Prostate gland (tissue), 2 donors: ENCODE data around the gene ANKRD13A. TPM values are rescaled to one million over a fixed set of nuclear protein-coding genes. Genes with fewer than 3 reads are reported as not detected.

Source experiments
- DNase-seq: peaks from one replicate; pipeline ENCODE4 v3.0.0-alpha.2; 2019; ENCODE audit warnings: low spot score
- H3K27ac ChIP-seq, 2 donors: fragments of 200-600 bp; sonication (generic); 2 replicates each; pipeline ENCODE4 v1.5.1; 2017 to 2019
- H3K27me3 ChIP-seq: fragments of 200-600 bp; sonication (generic); replicated peaks from 2 replicates; pipeline ENCODE4 v1.5.1; 2019; ENCODE audit not compliant: insufficient read depth
- H3K36me3 ChIP-seq, 2 donors: fragments of 200-600 bp; sonication (generic); 1 replicate in 1 of 2; 2 replicates in 1 of 2; pipeline versions ENCODE4 v1.5.1 to v1.8.1; 2017 to 2019
- H3K4me1 ChIP-seq: fragments of 200-600 bp; sonication (generic); replicated peaks from 2 replicates; pipeline ENCODE4 v1.5.1; 2019
- H3K4me3 ChIP-seq, 2 donors: fragments of 200-600 bp; sonication (generic); 2 replicates each; pipeline ENCODE4 v1.5.1; 2017 to 2019
- H3K9me3 ChIP-seq: fragments of 200-600 bp; sonication (generic); 2 replicates; pipeline ENCODE4 v1.5.1; 2017
- POLR2A ChIP-seq: fragments of 450-650 bp; IDR thresholded peaks from one replicate; pipeline ENCODE4 v1.6.1; 2016; ENCODE audit warnings: antibody characterized with exemption, mild to moderate bottlenecking
- POLR2AphosphoS5 ChIP-seq: sonication (generic); formaldehyde crosslinking; IDR thresholded peaks from one replicate; pipeline ENCODE4 v1.6.1; 2017; ENCODE audit warnings: antibody characterized with exemption
- WGBS: methylation state at CpG from one replicate; pipeline ENCODE4 v1.1.5; 2018; 5-methylcytosine and 5-hydroxymethylcytosine counted together
- intact Hi-C: fragments of 100-400 bp; cut with DNase I; formaldehyde crosslinking; loops from one replicate; pipeline ENCODE4 v1.14.2; 2022
- total RNA-seq, 2 donors: library from RNA; depleted of rRNA; stranded (reverse); fragments of >200 nt; gene quantifications; one replicate each; pipeline ENCODE4 v1.1.0, GENCODE V29; 2016
- TF ChIP-seq, protein P1 (sequence below), 4 experiments: fragments of 200-600 bp in 2 of 4; fragments of 450-650 bp in 2 of 4; sonication (generic) in 2 of 4; IDR thresholded peaks; 1 replicate in 3 of 4; 2 replicates in 1 of 4; pipeline ENCODE4 v1.5.1; 2016 to 2019; ENCODE audit warnings: antibody characterized with exemption in 4 of 4, mild to moderate bottlenecking in 2 of 4, moderate library complexity in 2 of 4

ANKRD13A gene
- total RNA-seq, 2 donors from 2014 or later, result 76.1 to 87.4 TPM

DNA sequence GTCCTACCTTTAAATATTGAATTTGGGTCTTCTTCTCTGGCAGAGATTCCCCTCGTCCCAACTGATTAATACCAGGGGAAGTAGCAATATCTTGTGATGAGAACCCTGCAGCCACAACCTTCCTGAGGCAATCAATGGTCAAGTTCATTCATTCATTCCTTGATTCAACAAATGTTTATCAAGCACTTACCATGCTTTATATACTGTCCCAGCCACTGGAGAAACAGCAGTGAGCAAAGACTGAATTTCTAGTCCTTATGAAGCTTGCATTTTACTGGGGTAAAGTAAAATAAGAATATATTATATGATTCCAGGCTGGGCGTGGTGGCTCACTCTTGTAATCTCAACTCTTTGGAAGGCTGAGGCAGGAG is 2.8 kb upstream of the ANKRD13A start:
- no peak for TF ChIP-seq POLR2AphosphoS5
- TF ChIP-seq POLR2A, result no peak
- TF ChIP-seq, protein P1, sequence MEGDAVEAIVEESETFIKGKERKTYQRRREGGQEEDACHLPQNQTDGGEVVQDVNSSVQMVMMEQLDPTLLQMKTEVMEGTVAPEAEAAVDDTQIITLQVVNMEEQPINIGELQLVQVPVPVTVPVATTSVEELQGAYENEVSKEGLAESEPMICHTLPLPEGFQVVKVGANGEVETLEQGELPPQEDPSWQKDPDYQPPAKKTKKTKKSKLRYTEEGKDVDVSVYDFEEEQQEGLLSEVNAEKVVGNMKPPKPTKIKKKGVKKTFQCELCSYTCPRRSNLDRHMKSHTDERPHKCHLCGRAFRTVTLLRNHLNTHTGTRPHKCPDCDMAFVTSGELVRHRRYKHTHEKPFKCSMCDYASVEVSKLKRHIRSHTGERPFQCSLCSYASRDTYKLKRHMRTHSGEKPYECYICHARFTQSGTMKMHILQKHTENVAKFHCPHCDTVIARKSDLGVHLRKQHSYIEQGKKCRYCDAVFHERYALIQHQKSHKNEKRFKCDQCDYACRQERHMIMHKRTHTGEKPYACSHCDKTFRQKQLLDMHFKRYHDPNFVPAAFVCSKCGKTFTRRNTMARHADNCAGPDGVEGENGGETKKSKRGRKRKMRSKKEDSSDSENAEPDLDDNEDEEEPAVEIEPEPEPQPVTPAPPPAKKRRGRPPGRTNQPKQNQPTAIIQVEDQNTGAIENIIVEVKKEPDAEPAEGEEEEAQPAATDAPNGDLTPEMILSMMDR (IDR thresholded peaks at IDR 0.05), result no peak
- H3K36me3 ChIP-seq, result no peaks in the 10 kb centered on the region
- intact Hi-C loops, result loop anchor here (5.0 kb wide), 2 partner anchors 44 to 94 kb away; partner anchors contain the start of gene TCHP
- DNase-seq, result no peak
- 47% methylated on average over 2 of the region's 2 CpGs for WGBS
- peak overlapping the region; percentile 85 to 88 for H3K4me3 ChIP-seq
- H3K4me1 ChIP-seq, result no peaks in the 10 kb centered on the region
- H3K27ac ChIP-seq, result peak overlapping the region in 1 of 2 donors; percentile 54
- H3K9me3 ChIP-seq, result no peaks in the 10 kb centered on the region
- H3K27me3 ChIP-seq, result no peaks in the 10 kb centered on the region

DNA sequence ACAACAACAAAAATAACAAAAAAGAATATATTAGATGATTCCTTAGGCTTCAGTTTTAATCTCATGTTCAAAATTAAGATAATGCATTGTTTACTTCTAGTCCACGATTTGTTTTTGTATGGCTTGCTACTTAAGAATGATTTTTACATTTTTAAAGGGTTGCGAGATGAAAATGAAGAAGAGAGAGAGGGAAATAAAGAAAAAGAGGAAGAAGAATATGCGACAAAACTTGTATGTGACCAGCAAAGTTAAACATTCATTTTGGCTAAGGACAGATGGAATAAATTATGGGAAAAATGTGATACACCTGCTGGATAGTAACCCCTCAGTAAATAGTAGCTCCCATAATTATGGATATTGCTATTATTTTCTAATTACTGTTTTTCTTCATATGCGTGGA is 1.8 kb upstream of the ANKRD13A start:
- Histone ChIP-seq H3K27ac (no peak overlapping the region), H3K4me1 (no peaks in the 10 kb centered on the region), H3K27me3 (no peaks in the 10 kb centered on the region), H3K9me3 (no peaks in the 10 kb centered on the region), H3K36me3 (no peaks in the 10 kb centered on the region), H3K4me3 (no peak overlapping the region)
- intact Hi-C loops, result loop anchor here (5.0 kb wide), 2 partner anchors 45 to 95 kb away; partner anchors contain the start of gene TCHP
- no peak for DNase-seq
- TF ChIP-seq, protein P1 (IDR thresholded peaks at IDR 0.05), result no peak
- TF ChIP-seq POLR2AphosphoS5 (no peak), POLR2A (no peak)
- 89% methylated on average over 4 of the region's 4 CpGs for WGBS

DNA sequence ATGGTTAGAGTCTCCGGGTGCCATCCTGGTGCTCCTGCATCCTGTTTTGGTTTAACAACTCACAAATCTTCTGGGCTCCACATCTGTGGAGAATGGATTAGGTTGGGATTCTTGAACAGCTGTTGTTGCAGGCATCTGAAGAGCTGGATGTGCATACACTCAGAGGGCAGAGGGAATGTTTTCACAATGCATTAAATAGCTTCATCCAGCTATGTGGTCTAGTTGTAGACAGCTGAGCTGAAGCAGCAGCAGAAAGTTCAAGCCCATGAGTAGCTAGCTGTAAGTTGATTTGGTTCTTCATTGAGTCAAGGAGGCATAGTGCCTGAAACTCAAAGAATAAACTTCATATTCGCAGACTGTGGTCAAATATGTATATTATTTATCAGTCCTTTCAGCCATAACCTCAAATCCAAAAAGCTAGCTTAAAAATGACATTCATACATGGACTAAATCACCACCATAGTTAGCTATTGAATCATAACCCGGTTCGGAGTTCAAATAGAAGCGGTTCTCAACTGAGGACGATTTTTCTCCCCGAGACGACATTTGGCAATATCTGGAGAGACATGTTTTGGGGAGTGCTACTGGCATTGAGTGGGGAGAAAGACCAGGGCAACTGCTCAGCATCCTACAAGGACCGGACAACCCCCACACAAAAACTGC is 858 bp upstream of the ANKRD13A start:
- no peak for TF ChIP-seq POLR2AphosphoS5
- no peak for TF ChIP-seq POLR2A
- TF ChIP-seq, protein P1 (IDR thresholded peaks at IDR 0.05), result no peak
- DNase-seq, result no peak
- no peaks in the 10 kb centered on the region for H3K9me3 ChIP-seq
- H3K27me3 ChIP-seq, result no peaks in the 10 kb centered on the region
- H3K27ac ChIP-seq, result peak overlapping the region in 1 of 2 donors; percentile 81
- peak overlapping the region; percentile 96 to 99 for H3K4me3 ChIP-seq
- no peaks in the 10 kb centered on the region for H3K4me1 ChIP-seq
- 51% methylated on average over 9 of the region's 9 CpGs for WGBS
- intact Hi-C loops, result loop anchor here (5.0 kb wide), 2 partner anchors 46 to 96 kb away; partner anchors contain the start of gene TCHP
- no peaks in the 10 kb centered on the region for H3K36me3 ChIP-seq

DNA sequence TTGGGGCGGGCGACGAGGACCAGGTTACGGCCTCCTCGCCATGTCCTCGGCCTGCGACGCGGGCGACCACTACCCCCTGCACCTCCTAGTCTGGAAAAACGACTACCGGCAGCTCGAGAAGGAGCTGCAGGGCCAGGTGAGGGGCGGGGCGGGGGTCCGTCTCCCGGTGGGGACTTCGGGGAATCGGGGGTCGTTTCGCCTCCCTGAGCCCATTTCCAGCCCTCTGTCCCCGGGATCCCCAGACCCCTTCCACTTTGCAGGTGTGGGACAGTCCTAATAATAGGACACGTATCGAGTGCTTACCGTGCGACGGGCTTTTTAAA is 380 bp downstream of the ANKRD13A start:
- no peak for TF ChIP-seq POLR2AphosphoS5
- no peak for TF ChIP-seq POLR2A
- TF ChIP-seq, protein P1 (IDR thresholded peaks at IDR 0.05), result no peak
- H3K4me1 ChIP-seq, result no peaks in the 10 kb centered on the region

More for the DNA sequence above, 380 bp downstream of the ANKRD13A start:
- under 1% methylated on average over 27 of the region's 27 CpGs for WGBS
- no peaks in the 10 kb centered on the region for H3K27me3 ChIP-seq
- H3K9me3 ChIP-seq, result no peaks in the 10 kb centered on the region
- peak overlapping the region; percentile 79 to 81 for H3K27ac ChIP-seq
- intact Hi-C loops, result loop anchor here (5.0 kb wide), 2 partner anchors 47 to 97 kb away; partner anchors contain the start of gene TCHP
- no peaks in the 10 kb centered on the region for H3K36me3 ChIP-seq
- no peak for DNase-seq
- H3K4me3 ChIP-seq, result peak overlapping the region; percentile 96 to 99
